Measurements from ENCODE around the gene DGKB.

The DGKB gene

DNA sequence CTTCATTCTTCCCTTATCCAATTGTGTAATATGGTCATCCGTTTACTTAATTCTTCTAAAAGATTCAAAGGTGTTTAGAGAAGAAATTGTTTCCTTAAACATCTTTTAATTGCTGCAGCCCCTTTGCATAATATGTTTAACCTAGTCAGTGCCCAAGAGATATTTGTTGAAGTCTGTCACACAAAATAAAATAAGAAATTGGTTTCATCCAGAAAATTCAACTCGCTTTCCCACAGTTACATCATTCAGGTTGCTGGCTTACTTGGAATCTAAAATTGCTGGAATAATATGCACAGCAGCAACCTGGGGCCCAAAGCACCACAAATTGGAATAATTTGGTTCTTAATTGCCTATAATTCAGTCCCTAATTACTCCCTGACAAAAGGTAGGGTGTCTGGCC is 758.0 kb downstream of the DGKB start:
- H3K36me3 Mint-ChIP-seq (ENCODE audit: low read depth), result no peaks in the 10 kb centered on the region
- no peak overlapping the region for H3K27ac Mint-ChIP-seq
- TF ChIP-seq, protein P1, sequence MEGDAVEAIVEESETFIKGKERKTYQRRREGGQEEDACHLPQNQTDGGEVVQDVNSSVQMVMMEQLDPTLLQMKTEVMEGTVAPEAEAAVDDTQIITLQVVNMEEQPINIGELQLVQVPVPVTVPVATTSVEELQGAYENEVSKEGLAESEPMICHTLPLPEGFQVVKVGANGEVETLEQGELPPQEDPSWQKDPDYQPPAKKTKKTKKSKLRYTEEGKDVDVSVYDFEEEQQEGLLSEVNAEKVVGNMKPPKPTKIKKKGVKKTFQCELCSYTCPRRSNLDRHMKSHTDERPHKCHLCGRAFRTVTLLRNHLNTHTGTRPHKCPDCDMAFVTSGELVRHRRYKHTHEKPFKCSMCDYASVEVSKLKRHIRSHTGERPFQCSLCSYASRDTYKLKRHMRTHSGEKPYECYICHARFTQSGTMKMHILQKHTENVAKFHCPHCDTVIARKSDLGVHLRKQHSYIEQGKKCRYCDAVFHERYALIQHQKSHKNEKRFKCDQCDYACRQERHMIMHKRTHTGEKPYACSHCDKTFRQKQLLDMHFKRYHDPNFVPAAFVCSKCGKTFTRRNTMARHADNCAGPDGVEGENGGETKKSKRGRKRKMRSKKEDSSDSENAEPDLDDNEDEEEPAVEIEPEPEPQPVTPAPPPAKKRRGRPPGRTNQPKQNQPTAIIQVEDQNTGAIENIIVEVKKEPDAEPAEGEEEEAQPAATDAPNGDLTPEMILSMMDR (IDR thresholded peaks at IDR 0.05; ENCODE audit: unreplicated experiment in 3 of 3), result no peak
- H3K4me1 Mint-ChIP-seq, result no peaks in the 10 kb centered on the region
- no peaks in the 10 kb centered on the region for H3K27me3 Mint-ChIP-seq (ENCODE audit: low read depth)
- no peaks in the 10 kb centered on the region for H3K9me3 Mint-ChIP-seq
- H3K4me3 Mint-ChIP-seq, result no peak overlapping the region

DNA sequence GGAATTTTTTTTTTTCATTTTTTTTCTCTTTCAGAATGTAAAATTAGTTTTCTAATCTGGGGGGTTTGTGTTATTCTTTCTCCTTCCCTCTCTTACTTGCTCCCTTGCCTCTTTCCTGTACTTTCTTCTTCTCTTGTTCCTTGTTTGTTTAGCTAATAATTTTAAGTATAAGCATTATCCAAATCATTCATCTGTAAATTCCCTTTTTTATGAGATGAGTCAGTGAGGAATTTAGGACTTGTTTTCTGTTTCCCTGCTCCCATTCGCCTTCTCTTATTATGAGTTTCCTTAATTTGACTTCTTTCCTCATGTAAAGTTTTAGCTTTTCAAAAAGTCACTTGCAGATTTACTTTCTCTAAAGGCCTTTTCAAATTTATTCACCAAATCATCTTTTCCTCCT is 758.4 kb downstream of the DGKB start:
- H3K27ac Mint-ChIP-seq, result no peak overlapping the region
- H3K4me3 Mint-ChIP-seq, result no peak overlapping the region
- no peaks in the 10 kb centered on the region for H3K9me3 Mint-ChIP-seq
- H3K27me3 Mint-ChIP-seq (ENCODE audit: low read depth), result no peaks in the 10 kb centered on the region
- H3K36me3 Mint-ChIP-seq (ENCODE audit: low read depth), result no peaks in the 10 kb centered on the region
- TF ChIP-seq, protein P1 (IDR thresholded peaks at IDR 0.05; ENCODE audit: unreplicated experiment in 3 of 3), result no peak
- no peaks in the 10 kb centered on the region for H3K4me1 Mint-ChIP-seq

- H3K36me3 Mint-ChIP-seq (ENCODE audit: low read depth), result no peaks in the 10 kb centered on the region
- no peak overlapping the region for H3K4me3 Mint-ChIP-seq
- no peaks in the 10 kb centered on the region for H3K4me1 Mint-ChIP-seq
- peaks cover 4% of the 10 kb centered on the region for H3K27me3 Mint-ChIP-seq (ENCODE audit: low read depth)
- TF ChIP-seq, protein P1 (IDR thresholded peaks at IDR 0.05; ENCODE audit: unreplicated experiment in 3 of 3), result no peak
- H3K27ac Mint-ChIP-seq, result no peak overlapping the region
- H3K9me3 Mint-ChIP-seq, result no peaks in the 10 kb centered on the region
Measured at GRCh38 chr7:14137676-14138075, 764.9 kb downstream of the DGKB start.

- no peaks in the 10 kb centered on the region for H3K9me3 Mint-ChIP-seq
- H3K27me3 Mint-ChIP-seq (ENCODE audit: low read depth), result peaks cover under 1% of the 10 kb centered on the region
- H3K27ac Mint-ChIP-seq, result no peak overlapping the region
- no peaks in the 10 kb centered on the region for H3K36me3 Mint-ChIP-seq (ENCODE audit: low read depth)
- no peak overlapping the region for H3K4me3 Mint-ChIP-seq
- no peaks in the 10 kb centered on the region for H3K4me1 Mint-ChIP-seq
- TF ChIP-seq, protein P1 (IDR thresholded peaks at IDR 0.05; ENCODE audit: unreplicated experiment in 3 of 3), result no peak
Measured at GRCh38 chr7:14133752-14134151, 768.8 kb downstream of the DGKB start.

DNA sequence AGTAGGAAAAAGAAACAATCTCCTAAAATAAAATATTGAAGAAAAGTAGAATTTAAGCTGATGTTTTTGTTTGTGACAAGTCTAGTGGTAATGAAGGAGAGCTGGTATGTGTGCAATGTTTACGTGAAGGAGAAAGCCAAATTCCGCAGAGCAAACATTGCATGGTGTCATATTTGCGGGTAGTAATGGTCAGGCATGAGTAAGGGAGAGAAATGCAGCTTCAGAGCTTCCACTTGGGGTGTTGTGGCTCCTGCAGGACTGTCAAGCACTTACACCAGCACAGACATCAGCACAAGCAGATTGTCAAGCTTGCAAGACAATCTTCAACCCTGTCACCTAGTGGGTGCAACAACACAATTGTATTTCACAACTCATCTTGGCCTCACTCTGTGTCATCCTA is 776.6 kb downstream of the DGKB start:
- H3K4me3 Mint-ChIP-seq, result no peak overlapping the region
- no peaks in the 10 kb centered on the region for H3K27me3 Mint-ChIP-seq (ENCODE audit: low read depth)
- no peaks in the 10 kb centered on the region for H3K9me3 Mint-ChIP-seq
- TF ChIP-seq, protein P1 (IDR thresholded peaks at IDR 0.05; ENCODE audit: unreplicated experiment in 3 of 3), result no peak
- no peaks in the 10 kb centered on the region for H3K36me3 Mint-ChIP-seq (ENCODE audit: low read depth)
- no peaks in the 10 kb centered on the region for H3K4me1 Mint-ChIP-seq
- no peak overlapping the region for H3K27ac Mint-ChIP-seq

- no peaks in the 10 kb centered on the region for H3K9me3 Mint-ChIP-seq
Measured at GRCh38 chr7:14124716-14125115, 777.8 kb downstream of the DGKB start.

More at GRCh38 chr7:14124716-14125115, 777.8 kb downstream of the DGKB start:
- no peak overlapping the region for H3K27ac Mint-ChIP-seq
- no peaks in the 10 kb centered on the region for H3K36me3 Mint-ChIP-seq (ENCODE audit: low read depth)
- no peak overlapping the region for H3K4me3 Mint-ChIP-seq
- no peaks in the 10 kb centered on the region for H3K4me1 Mint-ChIP-seq
- TF ChIP-seq, protein P1 (IDR thresholded peaks at IDR 0.05; ENCODE audit: unreplicated experiment in 3 of 3), result no peak
- H3K27me3 Mint-ChIP-seq (ENCODE audit: low read depth), result no peaks in the 10 kb centered on the region

Measured in nephron (organoid).